Measurements from ENCODE around the gene TMEM131. TPM values are rescaled to one million over a fixed set of nuclear protein-coding genes. Genes with fewer than 3 reads are reported as not detected.

Gene TMEM131
- total RNA-seq, 1 donor from 2014 or later, result 16.8 TPM

- no peak overlapping the region for H3K4me3 ChIP-seq (ENCODE audit: low read depth, low read length)
- no peak for TF ChIP-seq CTCF (IDR thresholded peaks at IDR 0.05; ENCODE audit: insufficient read depth, low read length, poor library complexity, severe bottlenecking)
- no peak for DNase-seq (ENCODE audit: low read depth)
- H3K36me3 ChIP-seq (ENCODE audit: control insufficient read depth, insufficient read depth, low read length), result no peaks in the 10 kb centered on the region
- H3K27me3 ChIP-seq (ENCODE audit: control insufficient read depth, insufficient read depth, low read length), result no peaks in the 10 kb centered on the region
These were observed 81.0 kb downstream of the TMEM131 start for GRCh38 chr2:97914691-97915213.

- no peak overlapping the region for H3K4me3 ChIP-seq (ENCODE audit: low read depth, low read length)
- H3K36me3 ChIP-seq (ENCODE audit: control insufficient read depth, insufficient read depth, low read length), result no peaks in the 10 kb centered on the region
- no peaks in the 10 kb centered on the region for H3K27me3 ChIP-seq (ENCODE audit: control insufficient read depth, insufficient read depth, low read length)
- no peak for DNase-seq (ENCODE audit: low read depth)
- TF ChIP-seq CTCF (IDR thresholded peaks at IDR 0.05; ENCODE audit: insufficient read depth, low read length, poor library complexity, severe bottlenecking), result no peak
These were observed 81.9 kb downstream of the TMEM131 start for GRCh38 chr2:97913846-97914245.

- DNase-seq (ENCODE audit: low read depth), result no peak
- Histone ChIP-seq H3K4me3 (ENCODE audit: low read depth, low read length) (no peak overlapping the region), H3K36me3 (ENCODE audit: control insufficient read depth, insufficient read depth, low read length) (no peaks in the 10 kb centered on the region), H3K27me3 (ENCODE audit: control insufficient read depth, insufficient read depth, low read length) (no peaks in the 10 kb centered on the region)
- no peak for TF ChIP-seq CTCF (IDR thresholded peaks at IDR 0.05; ENCODE audit: insufficient read depth, low read length, poor library complexity, severe bottlenecking)
These were observed 83.7 kb downstream of the TMEM131 start for GRCh38 chr2:97911922-97912575.

- no peaks in the 10 kb centered on the region for H3K36me3 ChIP-seq (ENCODE audit: control insufficient read depth, insufficient read depth, low read length)
- no peak for DNase-seq (ENCODE audit: low read depth)
- H3K27me3 ChIP-seq (ENCODE audit: control insufficient read depth, insufficient read depth, low read length), result no peaks in the 10 kb centered on the region
- no peak overlapping the region for H3K4me3 ChIP-seq (ENCODE audit: low read depth, low read length)
- no peak for TF ChIP-seq CTCF (IDR thresholded peaks at IDR 0.05; ENCODE audit: insufficient read depth, low read length, poor library complexity, severe bottlenecking)
These were observed 84.4 kb downstream of the TMEM131 start for GRCh38 chr2:97911206-97911921.

- Histone ChIP-seq H3K4me3 (ENCODE audit: low read depth, low read length) (no peak overlapping the region), H3K36me3 (ENCODE audit: control insufficient read depth, insufficient read depth, low read length) (no peaks in the 10 kb centered on the region), H3K27me3 (ENCODE audit: control insufficient read depth, insufficient read depth, low read length) (no peaks in the 10 kb centered on the region)
- no peak for DNase-seq (ENCODE audit: low read depth)
- TF ChIP-seq CTCF (IDR thresholded peaks at IDR 0.05; ENCODE audit: insufficient read depth, low read length, poor library complexity, severe bottlenecking), result no peak
These were observed 85.1 kb downstream of the TMEM131 start for GRCh38 chr2:97910403-97911205.
